ENCODE data around the gene MBOAT7. TPM values are rescaled to one million over a fixed set of nuclear protein-coding genes. Genes with fewer than 3 reads are reported as not detected.
"Not testable (repeated sequence)": the region's sequence is repeated elsewhere in the genome, so short reads cannot be mapped to it uniquely, and the experiment has no call there.

Gene MBOAT7
- total RNA-seq, 2 experiments from 2014 or later: 49.0 to 52.2 TPM

DNA sequence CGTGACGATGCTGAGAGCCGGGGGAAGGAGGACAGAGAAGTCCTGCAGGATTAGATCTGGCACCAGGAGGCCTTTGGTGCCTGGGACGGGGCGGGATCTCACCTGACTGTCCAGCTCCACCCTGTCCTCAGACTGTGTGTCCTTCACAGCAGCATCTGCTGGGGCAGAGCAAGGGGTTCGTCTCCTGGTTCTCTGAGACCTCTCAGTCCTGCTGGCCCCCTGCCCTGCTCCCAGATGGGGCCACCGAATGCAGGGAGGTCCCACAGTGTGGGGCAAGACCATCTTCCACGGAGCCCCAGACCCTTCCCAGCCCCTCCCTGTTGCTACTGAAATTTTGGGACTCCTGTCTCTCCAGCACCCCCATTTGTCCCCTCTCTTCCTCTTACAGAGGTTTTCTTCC is 28.9 kb upstream of the MBOAT7 start:
- H3K9me3 Mint-ChIP-seq: no peaks in the 10 kb centered on the region
- H3K4me3 Mint-ChIP-seq: no peak overlapping the region
- POLR2A ChIA-PET: no interaction called here
- no peak overlapping the region for H3K27ac Mint-ChIP-seq
- peaks cover 5% of the 10 kb centered on the region for H3K4me1 Mint-ChIP-seq
- ATAC-seq (ENCODE audit: low read depth) (no peak), DNase-seq (no peak)
- H3K27me3 Mint-ChIP-seq: peaks cover 2% of the 10 kb centered on the region
- H3K36me3 Mint-ChIP-seq: peaks cover 2% of the 10 kb centered on the region

DNA sequence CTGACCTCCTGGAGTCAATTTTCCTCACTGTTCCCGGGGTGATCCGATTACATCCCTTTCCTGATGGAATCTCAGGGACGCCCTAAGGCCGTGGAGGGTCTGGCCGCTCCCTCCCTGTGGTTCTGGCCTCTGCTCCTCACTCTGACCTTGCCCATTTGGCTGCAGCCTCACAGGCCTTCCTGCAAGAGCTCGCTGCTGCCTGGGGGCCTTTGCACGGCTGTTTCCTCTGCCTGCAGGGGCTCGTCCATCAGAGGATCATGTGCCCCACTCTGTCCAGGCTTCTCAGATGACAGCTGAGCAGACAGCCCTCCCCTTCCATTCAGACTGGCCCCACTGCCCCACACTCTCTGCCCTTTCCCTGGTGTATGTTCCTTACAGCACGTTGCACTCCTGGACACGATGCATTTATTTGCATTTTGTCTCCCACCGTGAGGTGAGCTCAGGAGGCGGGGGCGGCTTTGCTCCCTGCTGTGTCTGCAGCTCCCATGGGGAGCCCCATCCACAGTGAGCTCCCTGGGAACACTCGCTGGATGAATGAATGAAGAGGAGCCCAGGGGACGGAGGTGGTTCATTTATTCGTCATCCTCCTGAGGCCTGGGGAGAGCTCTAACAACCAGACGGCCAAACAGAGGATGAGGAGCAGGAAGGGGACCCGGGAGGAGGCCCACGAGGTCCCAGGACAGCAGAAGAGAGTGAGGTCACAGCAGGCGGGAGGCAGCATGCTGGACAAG is 28.3 kb upstream of the MBOAT7 start:
- H3K4me1 Mint-ChIP-seq; H3K27ac Mint-ChIP-seq; H3K9me3 Mint-ChIP-seq; ATAC-seq (ENCODE audit: low read depth); H3K27me3 Mint-ChIP-seq; POLR2A ChIA-PET; DNase-seq; H3K36me3 Mint-ChIP-seq; H3K4me3 Mint-ChIP-seq: not testable (repeated sequence)

DNA sequence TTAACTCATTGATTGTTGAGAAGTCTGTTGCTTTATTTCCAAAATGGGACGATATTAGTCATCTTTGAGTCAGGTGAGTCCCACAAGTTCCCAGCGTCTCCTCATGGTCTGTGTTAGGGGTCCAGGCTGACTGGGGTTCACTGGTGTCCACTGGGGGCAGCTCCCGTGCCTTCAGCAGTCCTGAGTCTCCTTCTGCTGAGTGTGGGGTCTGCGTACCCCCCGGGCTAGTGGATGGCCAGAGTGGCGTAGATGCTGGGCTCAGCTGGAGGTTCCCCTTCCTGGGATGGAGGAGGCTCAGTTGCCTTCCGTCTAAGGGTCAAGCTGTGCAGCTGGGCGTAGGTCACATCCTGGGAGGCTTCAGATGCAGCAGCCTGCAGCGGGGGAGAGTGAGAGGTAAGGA is 27.5 kb upstream of the MBOAT7 start:
- Mint-ChIP-seq H3K4me3 (no peak overlapping the region), H3K9me3 (no peaks in the 10 kb centered on the region), H3K36me3 (peaks cover 7% of the 10 kb centered on the region), H3K4me1 (no peaks in the 10 kb centered on the region), H3K27ac (no peak overlapping the region), H3K27me3 (no peaks in the 10 kb centered on the region)
- no peak for DNase-seq
- ATAC-seq (ENCODE audit: low read depth): no peak
- POLR2A ChIA-PET: no interaction called here

GRCh38 chr19:54214734-54215133 is 25.4 kb upstream of the MBOAT7 start:
- H3K36me3 Mint-ChIP-seq: peaks cover 17% of the 10 kb centered on the region
- H3K27me3 Mint-ChIP-seq; POLR2A ChIA-PET; H3K9me3 Mint-ChIP-seq; H3K27ac Mint-ChIP-seq; ATAC-seq (ENCODE audit: low read depth); DNase-seq; H3K4me3 Mint-ChIP-seq: not testable (repeated sequence)
- H3K4me1 Mint-ChIP-seq: peaks cover 16% of the 10 kb centered on the region

GRCh38 chr19:54214217-54214616 is 24.8 kb upstream of the MBOAT7 start:
- peaks cover 17% of the 10 kb centered on the region for H3K36me3 Mint-ChIP-seq
- POLR2A ChIA-PET: not testable (repeated sequence)

GRCh38 chr19:54211235-54211634 is 21.9 kb upstream of the MBOAT7 start:
- POLR2A ChIA-PET: interaction anchor here (1.5 to 3.7 kb wide), 3 partner anchors 10 to 22 kb away, joined by 9 to 21 read pairs (median 18); partner anchors contain the start of genes MBOAT7, RPS9 and TSEN34
- H3K27ac Mint-ChIP-seq: peak overlapping the region; percentile 57
- H3K4me1 Mint-ChIP-seq: peaks cover 44% of the 10 kb centered on the region
- H3K9me3 Mint-ChIP-seq: no peaks in the 10 kb centered on the region
- peaks cover 4% of the 10 kb centered on the region for H3K27me3 Mint-ChIP-seq
- H3K36me3 Mint-ChIP-seq: peaks cover 34% of the 10 kb centered on the region
- DNase-seq (no peak), ATAC-seq (ENCODE audit: low read depth) (no peak)
- peak overlapping the region; percentile 43 for H3K4me3 Mint-ChIP-seq

More at GRCh38 chr19:54214217-54214616, 24.8 kb upstream of the MBOAT7 start:
- H3K9me3 Mint-ChIP-seq; H3K27ac Mint-ChIP-seq; H3K4me3 Mint-ChIP-seq; ATAC-seq (ENCODE audit: low read depth); H3K27me3 Mint-ChIP-seq; DNase-seq: not testable (repeated sequence)
- peaks cover 19% of the 10 kb centered on the region for H3K4me1 Mint-ChIP-seq

- Mint-ChIP-seq H3K9me3 (no peaks in the 10 kb centered on the region), H3K4me3 (peak overlapping the region; percentile 35), H3K27ac (peak overlapping the region; percentile 60), H3K4me1 (peaks cover 51% of the 10 kb centered on the region), H3K36me3 (peaks cover 39% of the 10 kb centered on the region), H3K27me3 (peaks cover 4% of the 10 kb centered on the region)
- no peak for DNase-seq
- POLR2A ChIA-PET: interaction anchor here (1.5 to 3.7 kb wide), 3 partner anchors 9 to 21 kb away, joined by 9 to 21 read pairs (median 18); partner anchors contain the start of genes MBOAT7, RPS9 and TSEN34
- ATAC-seq (ENCODE audit: low read depth): no peak
Observed at GRCh38 chr19:54209811-54210494, 20.6 kb upstream of the MBOAT7 start.

GRCh38 chr19:54209058-54209810 is 19.9 kb upstream of the MBOAT7 start:
- H3K4me3 Mint-ChIP-seq: no peak overlapping the region
- DNase-seq (no peak), ATAC-seq (ENCODE audit: low read depth) (no peak)
- no peak overlapping the region for H3K27ac Mint-ChIP-seq
- peaks cover 58% of the 10 kb centered on the region for H3K4me1 Mint-ChIP-seq
- H3K27me3 Mint-ChIP-seq: peaks cover 4% of the 10 kb centered on the region
- H3K36me3 Mint-ChIP-seq: peaks cover 43% of the 10 kb centered on the region
- POLR2A ChIA-PET: interaction anchor here (0.7 to 3.7 kb wide), 4 partner anchors 8 to 94 kb away, joined by 3 to 21 read pairs (median 12); partner anchors contain the start of genes MBOAT7, PRPF31, RPS9 and TFPT
- H3K9me3 Mint-ChIP-seq: no peaks in the 10 kb centered on the region

DNA sequence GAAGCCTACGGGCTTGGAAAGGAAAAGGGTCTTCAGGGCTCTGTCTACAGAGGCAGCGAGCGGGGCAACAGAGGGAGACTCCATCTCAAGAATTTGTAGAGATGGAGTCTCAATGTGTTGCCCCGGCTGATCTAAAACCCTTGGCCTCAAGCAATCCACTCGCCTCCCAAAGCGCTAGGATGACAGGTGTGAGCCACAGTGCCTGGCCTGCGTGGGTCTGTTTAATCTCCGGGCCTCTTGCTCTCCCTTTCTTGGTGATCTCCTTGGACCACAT is 19.3 kb upstream of the MBOAT7 start:
- Mint-ChIP-seq H3K4me3 (no peak overlapping the region), H3K9me3 (no peaks in the 10 kb centered on the region), H3K27ac (no peak overlapping the region), H3K4me1 (peaks cover 60% of the 10 kb centered on the region), H3K36me3 (peaks cover 42% of the 10 kb centered on the region), H3K27me3 (peaks cover 4% of the 10 kb centered on the region)
- ATAC-seq (ENCODE audit: low read depth) (no peak), DNase-seq (no peak)
- POLR2A ChIA-PET: interaction anchor here (0.7 to 3.7 kb wide), 4 partner anchors 8 to 93 kb away, joined by 3 to 21 read pairs (median 12); partner anchors contain the start of genes MBOAT7, PRPF31, RPS9 and TFPT

- H3K4me3 Mint-ChIP-seq: peak overlapping the region; percentile 41
- H3K36me3 Mint-ChIP-seq: peaks cover 41% of the 10 kb centered on the region
- peaks cover 63% of the 10 kb centered on the region for H3K4me1 Mint-ChIP-seq
- DNase-seq: no peak
- peaks cover 4% of the 10 kb centered on the region for H3K27me3 Mint-ChIP-seq
- POLR2A ChIA-PET: interaction anchor here (0.7 to 3.7 kb wide), 4 partner anchors 16 to 93 kb away, joined by 3 to 18 read pairs (median 5); partner anchors contain the start of genes LENG1, MBOAT7, PRPF31 and TFPT
- no peaks in the 10 kb centered on the region for H3K9me3 Mint-ChIP-seq
- no peak for ATAC-seq (ENCODE audit: low read depth)
- H3K27ac Mint-ChIP-seq: peak overlapping the region; percentile 19
Observed at GRCh38 chr19:54207983-54208783, 18.8 kb upstream of the MBOAT7 start.

- Mint-ChIP-seq H3K9me3 (no peaks in the 10 kb centered on the region), H3K27me3 (peaks cover 4% of the 10 kb centered on the region), H3K27ac (peak overlapping the region; percentile 19), H3K36me3 (peaks cover 42% of the 10 kb centered on the region), H3K4me3 (peak overlapping the region; percentile 41), H3K4me1 (peaks cover 69% of the 10 kb centered on the region)
- no peak for ATAC-seq (ENCODE audit: low read depth)
- POLR2A ChIA-PET: interaction anchor here (0.9 to 1.2 kb wide), 2 partner anchors 18 to 48 kb away, joined by 3 to 7 read pairs; partner anchors contain the start of genes LENG1 and MBOAT7
- DNase-seq: no peak
Observed at GRCh38 chr19:54207676-54207982, 18.2 kb upstream of the MBOAT7 start.

DNA sequence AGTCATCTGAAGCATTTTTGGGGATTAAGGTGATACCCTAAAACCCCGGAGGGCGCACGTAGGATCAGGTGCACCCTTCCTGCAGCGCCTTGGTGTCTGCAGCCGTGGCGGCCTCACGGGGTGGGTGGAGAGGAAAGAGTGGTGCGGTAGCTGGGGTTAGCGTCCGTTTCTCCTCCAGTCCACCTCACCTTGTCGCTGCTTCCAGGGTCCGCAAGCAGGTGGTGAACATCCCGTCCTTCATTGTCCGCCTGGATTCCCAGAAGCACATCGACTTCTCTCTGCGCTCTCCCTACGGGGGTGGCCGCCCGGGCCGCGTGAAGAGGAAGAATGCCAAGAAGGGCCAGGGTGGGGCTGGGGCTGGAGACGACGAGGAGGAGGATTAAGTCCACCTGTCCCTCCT is 17.8 kb upstream of the MBOAT7 start:
- H3K4me1 Mint-ChIP-seq: peaks cover 73% of the 10 kb centered on the region
- ATAC-seq (ENCODE audit: low read depth); POLR2A ChIA-PET; H3K27ac Mint-ChIP-seq; H3K27me3 Mint-ChIP-seq; H3K9me3 Mint-ChIP-seq; DNase-seq: not testable (repeated sequence)
- peaks cover 46% of the 10 kb centered on the region for H3K36me3 Mint-ChIP-seq
- H3K4me3 Mint-ChIP-seq: peak overlapping the region; percentile 41

- POLR2A ChIA-PET: interaction anchor here (0.7 to 2.6 kb wide), 2 partner anchors 15 to 18 kb away, joined by 3 to 8 read pairs; partner anchors contain the start of gene MBOAT7
- H3K27me3 Mint-ChIP-seq: peaks cover 4% of the 10 kb centered on the region
- peaks cover 75% of the 10 kb centered on the region for H3K4me1 Mint-ChIP-seq
- H3K4me3 Mint-ChIP-seq: no peak overlapping the region
- no peak for ATAC-seq (ENCODE audit: low read depth)
- no peak overlapping the region for H3K27ac Mint-ChIP-seq
- DNase-seq: no peak
- H3K36me3 Mint-ChIP-seq: peaks cover 49% of the 10 kb centered on the region
- H3K9me3 Mint-ChIP-seq: no peaks in the 10 kb centered on the region
Observed at GRCh38 chr19:54206831-54207177, 17.4 kb upstream of the MBOAT7 start.

Data from activated naive CD8-positive, alpha-beta T cell treated with anti-CD3 and anti-CD28 coated beads, Interleukin-2, amount 10 ng/mL, durations not matched to agents 7 days and 5 days (primary cell).